ENCODE results near the gene USF1.
"Not testable (repeated sequence)": the region's sequence is repeated elsewhere in the genome, so short reads cannot be mapped to it uniquely, and the experiment has no call there.

Gene USF1

GRCh38 chr1:161047436-161048420 lies 2.0 kb upstream of the USF1 start:
- no peak for DNase-seq

- no peak for DNase-seq
Measured at GRCh38 chr1:161046605-161047228, 940 bp upstream of the USF1 start.

GRCh38 chr1:161044908-161045735 lies 655 bp downstream of the USF1 start:
- peak; percentile 24 for DNase-seq

GRCh38 chr1:161044535-161044907 lies 1.3 kb downstream of the USF1 start:
- no peak for DNase-seq

GRCh38 chr1:161039546-161039945 lies 6.2 kb downstream of the USF1 start:
- no peak for DNase-seq

GRCh38 chr1:161039154-161039545 lies 6.6 kb downstream of the USF1 start:
- no peak for DNase-seq

- DNase-seq: peak; percentile 71
Measured at GRCh38 chr1:161038523-161039153, 7.1 kb downstream of the USF1 start, which contains the start of gene TSTD1. TSTD1 (minus strand) TSS chr1:161038964; CDS start chr1:161038889, 75 bp downstream.

GRCh38 chr1:161037661-161038522 lies 7.9 kb downstream of the USF1 start:
- DNase-seq: no peak

- no peak for DNase-seq
Measured at GRCh38 chr1:161033751-161034150, 12.0 kb downstream of the USF1 start.

GRCh38 chr1:161032409-161032808 lies 13.4 kb downstream of the USF1 start:
- DNase-seq: no peak

- DNase-seq: no peak
Measured at GRCh38 chr1:161031874-161032273, 13.9 kb downstream of the USF1 start.

- DNase-seq: not testable (repeated sequence)
Measured at GRCh38 chr1:161029466-161029865, 16.3 kb downstream of the USF1 start.

- not testable (repeated sequence) for DNase-seq
Measured at GRCh38 chr1:161026954-161027353, 18.8 kb downstream of the USF1 start.

- not testable (repeated sequence) for DNase-seq
Measured at GRCh38 chr1:161022432-161022831, 23.3 kb downstream of the USF1 start.

- no peak for DNase-seq
Measured at GRCh38 chr1:161021970-161022353, 23.8 kb downstream of the USF1 start.

- DNase-seq: peak; percentile 96
Measured at GRCh38 chr1:161021165-161021969, 24.4 kb downstream of the USF1 start.

GRCh38 chr1:161020509-161021164 lies 25.1 kb downstream of the USF1 start, which contains the start of gene F11R:
F11R (minus strand) TSS chr1:161021152; CDS start chr1:161021073, 79 bp downstream.
- DNase-seq: peak; percentile 55

GRCh38 chr1:161019751-161020495 lies 25.9 kb downstream of the USF1 start:
- DNase-seq: no peak

GRCh38 chr1:161019111-161019660 lies 26.6 kb downstream of the USF1 start:
- DNase-seq: not testable (repeated sequence)

Measured in NCI-H2171 (cell line).